ENCODE results near the gene UNC5A.

UNC5A gene

GRCh38 chr5:176810081-176810597, at the start of gene UNC5A:
Gene UNC5A, plus strand, starts transcription at chr5:176810559. Its CDS starts 192 bp downstream, at chr5:176810751.
- peak within 1 kb of the TSS; percentile 40 for H3K4me3 ChIP-seq (ENCODE audit: low read depth, low read length)
- TF ChIP-seq, protein P1, sequence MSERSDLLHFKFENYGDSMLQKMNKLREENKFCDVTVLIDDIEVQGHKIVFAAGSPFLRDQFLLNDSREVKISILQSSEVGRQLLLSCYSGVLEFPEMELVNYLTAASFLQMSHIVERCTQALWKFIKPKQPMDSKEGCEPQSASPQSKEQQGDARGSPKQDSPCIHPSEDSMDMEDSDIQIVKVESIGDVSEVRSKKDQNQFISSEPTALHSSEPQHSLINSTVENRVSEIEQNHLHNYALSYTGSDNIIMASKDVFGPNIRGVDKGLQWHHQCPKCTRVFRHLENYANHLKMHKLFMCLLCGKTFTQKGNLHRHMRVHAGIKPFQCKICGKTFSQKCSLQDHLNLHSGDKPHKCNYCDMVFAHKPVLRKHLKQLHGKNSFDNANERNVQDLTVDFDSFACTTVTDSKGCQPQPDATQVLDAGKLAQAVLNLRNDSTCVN (tag by site-specific recombination; optimal IDR thresholded peaks at IDR 0.05): peak; percentile 59
- peak; percentile 80 for TF ChIP-seq KLF8 (tag by site-specific recombination; IDR thresholded peaks at IDR 0.05)
- TF ChIP-seq ZNF521 (tag by site-specific recombination; IDR thresholded peaks at IDR 0.05): no peak
- no peak for TF ChIP-seq ZNF660 (tag by site-specific recombination; IDR thresholded peaks at IDR 0.05)
- TF ChIP-seq, protein P2, sequence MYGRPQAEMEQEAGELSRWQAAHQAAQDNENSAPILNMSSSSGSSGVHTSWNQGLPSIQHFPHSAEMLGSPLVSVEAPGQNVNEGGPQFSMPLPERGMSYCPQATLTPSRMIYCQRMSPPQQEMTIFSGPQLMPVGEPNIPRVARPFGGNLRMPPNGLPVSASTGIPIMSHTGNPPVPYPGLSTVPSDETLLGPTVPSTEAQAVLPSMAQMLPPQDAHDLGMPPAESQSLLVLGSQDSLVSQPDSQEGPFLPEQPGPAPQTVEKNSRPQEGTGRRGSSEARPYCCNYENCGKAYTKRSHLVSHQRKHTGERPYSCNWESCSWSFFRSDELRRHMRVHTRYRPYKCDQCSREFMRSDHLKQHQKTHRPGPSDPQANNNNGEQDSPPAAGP (tag by site-specific recombination; IDR thresholded peaks at IDR 0.05): peak; percentile 82
- TF ChIP-seq PRDM2 (tag by site-specific recombination; IDR thresholded peaks at IDR 0.05; ENCODE audit: borderline replicate concordance): no peak
- TF ChIP-seq, protein P3, sequence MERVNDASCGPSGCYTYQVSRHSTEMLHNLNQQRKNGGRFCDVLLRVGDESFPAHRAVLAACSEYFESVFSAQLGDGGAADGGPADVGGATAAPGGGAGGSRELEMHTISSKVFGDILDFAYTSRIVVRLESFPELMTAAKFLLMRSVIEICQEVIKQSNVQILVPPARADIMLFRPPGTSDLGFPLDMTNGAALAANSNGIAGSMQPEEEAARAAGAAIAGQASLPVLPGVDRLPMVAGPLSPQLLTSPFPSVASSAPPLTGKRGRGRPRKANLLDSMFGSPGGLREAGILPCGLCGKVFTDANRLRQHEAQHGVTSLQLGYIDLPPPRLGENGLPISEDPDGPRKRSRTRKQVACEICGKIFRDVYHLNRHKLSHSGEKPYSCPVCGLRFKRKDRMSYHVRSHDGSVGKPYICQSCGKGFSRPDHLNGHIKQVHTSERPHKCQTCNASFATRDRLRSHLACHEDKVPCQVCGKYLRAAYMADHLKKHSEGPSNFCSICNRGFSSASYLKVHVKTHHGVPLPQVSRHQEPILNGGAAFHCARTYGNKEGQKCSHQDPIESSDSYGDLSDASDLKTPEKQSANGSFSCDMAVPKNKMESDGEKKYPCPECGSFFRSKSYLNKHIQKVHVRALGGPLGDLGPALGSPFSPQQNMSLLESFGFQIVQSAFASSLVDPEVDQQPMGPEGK (tag by site-specific recombination; IDR thresholded peaks at IDR 0.05): peak; percentile 31; the same call in 1 of the 2 replicates
- TF ChIP-seq ZNF548 (tag by site-specific recombination; IDR thresholded peaks at IDR 0.05): no peak
- TF ChIP-seq MEIS1 (CRISPR knock-in tag; IDR thresholded peaks at IDR 0.05; ENCODE audit: borderline replicate concordance): no peak
- no peak for TF ChIP-seq ZBTB10 (tag by site-specific recombination; IDR thresholded peaks at IDR 0.05)
- TF ChIP-seq ZNF544 (tag by site-specific recombination; IDR thresholded peaks at IDR 0.05): no peak
- no peak for TF ChIP-seq ZNF302 (tag by site-specific recombination; IDR thresholded peaks at IDR 0.05; ENCODE audit: low read depth)
- TF ChIP-seq ZNF223 (tag by site-specific recombination; IDR thresholded peaks at IDR 0.05): no peak
- TF ChIP-seq TCF7L2 (IDR thresholded peaks at IDR 0.05; ENCODE audit: borderline replicate concordance, low read depth, low read length): no peak
- TF ChIP-seq ZNF692 (tag by site-specific recombination; IDR thresholded peaks at IDR 0.05): peak; percentile 68
- no peak for TF ChIP-seq ZBTB1 (tag by site-specific recombination; IDR thresholded peaks at IDR 0.05)
- no peak for TF ChIP-seq ZNF624 (tag by site-specific recombination; IDR thresholded peaks at IDR 0.05)
- peak; percentile 35; the same call in 1 of the 2 replicates for TF ChIP-seq KLF10 (tag by site-specific recombination; IDR thresholded peaks at IDR 0.05)
- TF ChIP-seq ZBTB7A (tag by site-specific recombination; IDR thresholded peaks at IDR 0.05; ENCODE audit: low read depth): peak; percentile 62; the same call in 1 of the 2 replicates
- no peak for TF ChIP-seq ZNF24 (tag by site-specific recombination; IDR thresholded peaks at IDR 0.05)
- no peak for TF ChIP-seq ZNF654 (tag by site-specific recombination; IDR thresholded peaks at IDR 0.05; ENCODE audit: low read depth)
- peak; percentile 59 for TF ChIP-seq GLIS1 (tag by site-specific recombination; IDR thresholded peaks at IDR 0.05)
- TF ChIP-seq KLF1 (tag by site-specific recombination; IDR thresholded peaks at IDR 0.05): peak; percentile 73
- TF ChIP-seq ZXDB (tag by site-specific recombination; IDR thresholded peaks at IDR 0.05): peak; percentile 75; the same call in 1 of the 2 replicates

More at GRCh38 chr5:176810081-176810597, at the start of gene UNC5A:
- no peaks in the 10 kb centered on the region for H3K36me3 ChIP-seq (ENCODE audit: control insufficient read depth in 2 of 2, insufficient read depth in 1 of 2, low read length in 2 of 2)
- no peaks in the 10 kb centered on the region for H3K9me3 ChIP-seq (ENCODE audit: control insufficient read depth, insufficient read depth, low read depth, low read length)
- POLR2A ChIA-PET: interaction anchor here (1.0 kb wide), 1 partner anchor 149 kb away, joined by 3 read pairs; no protein-coding TSS in a partner anchor
- CTCF ChIA-PET: interaction anchor here (0.6 kb wide), 1 partner anchor 108 kb away, joined by 5 read pairs; no protein-coding TSS in a partner anchor
- no peaks in the 10 kb centered on the region for H3K4me1 ChIP-seq (ENCODE audit: control insufficient read depth, insufficient read depth, low read length)
- no peak within 1 kb of the TSS; the same call in 1 of the 2 replicates for H3K27ac ChIP-seq (ENCODE audit: extremely low read depth, low read depth, low read length)
